ENCODE measurements around the gene SRPRA. TPM values are rescaled to one million over a fixed set of nuclear protein-coding genes. Genes with fewer than 3 reads are reported as not detected.

The SRPRA gene
- total RNA-seq, 3 donors from 2014 or later: 75.2 to 90.6 (median 84.9) TPM

DNA sequence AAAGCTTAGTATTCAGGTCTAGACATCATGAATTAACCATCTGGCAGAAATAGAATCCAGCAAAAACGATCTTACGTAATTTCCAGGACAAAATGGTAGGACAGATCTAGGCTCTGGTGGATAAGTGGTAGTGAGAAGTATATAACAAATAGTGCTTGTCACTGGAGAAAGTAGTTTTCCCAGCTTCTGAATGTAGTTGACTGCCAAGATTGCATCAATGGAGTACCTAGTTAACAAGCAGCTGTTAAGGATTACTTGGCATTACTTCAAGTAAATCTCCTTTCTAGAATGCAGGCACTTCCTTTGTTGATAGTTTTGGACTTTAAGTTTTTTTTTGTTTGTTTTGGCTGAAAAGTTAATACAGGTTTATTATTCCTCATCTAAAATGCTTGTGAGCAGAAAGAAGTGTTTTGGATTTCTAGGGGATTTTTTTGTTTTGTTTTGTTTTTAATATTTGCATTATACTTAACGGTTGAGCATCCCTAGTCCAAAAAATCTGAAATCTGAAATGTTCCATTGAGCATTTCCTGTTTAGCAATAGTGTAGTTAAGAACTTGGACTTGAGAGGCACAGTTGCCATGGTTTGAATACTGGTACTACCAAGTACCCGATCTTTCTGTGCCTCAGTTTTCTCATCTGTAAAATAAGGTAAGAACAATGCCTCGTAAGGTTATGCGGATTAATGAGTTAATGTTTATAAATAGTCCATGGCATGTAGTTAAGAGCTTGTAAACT, 36.8 kb downstream of the SRPRA start:
- intact Hi-C loops (cut with DNase I; ENCODE audit: low total_unique reads): loop anchor here (5.0 kb wide), 1 partner anchor 1460 kb away; no protein-coding TSS in a partner anchor
- no peaks in the 10 kb centered on the region for H3K27me3 ChIP-seq
- no peaks in the 10 kb centered on the region for H3K36me3 ChIP-seq
- H3K4me1 ChIP-seq: no peaks in the 10 kb centered on the region
- H3K4me3 ChIP-seq: no peak overlapping the region
- DNase-seq (ENCODE audit: low spot score in 2 of 2): no peak
- H3K27ac ChIP-seq: no peak overlapping the region
- TF ChIP-seq, protein P1, sequence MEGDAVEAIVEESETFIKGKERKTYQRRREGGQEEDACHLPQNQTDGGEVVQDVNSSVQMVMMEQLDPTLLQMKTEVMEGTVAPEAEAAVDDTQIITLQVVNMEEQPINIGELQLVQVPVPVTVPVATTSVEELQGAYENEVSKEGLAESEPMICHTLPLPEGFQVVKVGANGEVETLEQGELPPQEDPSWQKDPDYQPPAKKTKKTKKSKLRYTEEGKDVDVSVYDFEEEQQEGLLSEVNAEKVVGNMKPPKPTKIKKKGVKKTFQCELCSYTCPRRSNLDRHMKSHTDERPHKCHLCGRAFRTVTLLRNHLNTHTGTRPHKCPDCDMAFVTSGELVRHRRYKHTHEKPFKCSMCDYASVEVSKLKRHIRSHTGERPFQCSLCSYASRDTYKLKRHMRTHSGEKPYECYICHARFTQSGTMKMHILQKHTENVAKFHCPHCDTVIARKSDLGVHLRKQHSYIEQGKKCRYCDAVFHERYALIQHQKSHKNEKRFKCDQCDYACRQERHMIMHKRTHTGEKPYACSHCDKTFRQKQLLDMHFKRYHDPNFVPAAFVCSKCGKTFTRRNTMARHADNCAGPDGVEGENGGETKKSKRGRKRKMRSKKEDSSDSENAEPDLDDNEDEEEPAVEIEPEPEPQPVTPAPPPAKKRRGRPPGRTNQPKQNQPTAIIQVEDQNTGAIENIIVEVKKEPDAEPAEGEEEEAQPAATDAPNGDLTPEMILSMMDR (IDR thresholded peaks at IDR 0.05): no peak
- TF ChIP-seq POLR2AphosphoS5 (IDR thresholded peaks at IDR 0.05): no peak
- no peak for TF ChIP-seq POLR2A (IDR thresholded peaks at IDR 0.05)
- H3K9me3 ChIP-seq: no peaks in the 10 kb centered on the region

DNA sequence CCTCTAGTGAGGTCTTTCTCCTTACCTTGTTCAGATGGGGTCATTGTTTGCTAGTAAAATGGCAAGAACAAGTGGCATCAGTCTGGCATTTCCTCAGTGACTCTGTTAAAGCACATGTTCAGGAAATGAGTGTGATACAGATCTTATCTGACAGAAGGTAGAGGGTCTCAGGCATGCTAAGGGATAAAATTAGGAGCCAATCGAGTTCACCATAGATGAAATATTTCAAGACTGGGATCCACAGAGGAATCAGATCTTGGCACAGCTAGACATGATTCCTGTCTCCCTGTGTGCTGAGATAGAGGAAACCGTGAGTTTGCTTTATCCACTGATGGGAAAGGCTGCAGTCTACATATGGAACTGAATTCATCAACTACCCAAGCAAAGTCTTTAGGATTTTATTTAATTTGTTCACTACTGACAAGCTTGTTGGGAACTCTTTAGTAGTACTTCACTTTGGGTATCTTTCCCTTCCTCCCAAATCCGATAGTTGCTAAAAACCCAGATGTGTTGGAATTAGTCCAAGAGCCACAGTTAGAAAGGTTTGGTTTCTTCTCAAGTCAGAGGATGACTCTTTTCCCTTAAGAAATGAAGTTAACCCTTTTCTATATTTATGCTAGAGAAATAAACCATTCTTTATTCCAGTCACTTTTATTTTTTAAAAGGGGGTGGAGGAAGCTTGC, 38.7 kb downstream of the SRPRA start:
- intact Hi-C loops (cut with DNase I; ENCODE audit: low total_unique reads): loop anchor here (5.0 kb wide), 1 partner anchor 1458 kb away; no protein-coding TSS in a partner anchor
- no peak for DNase-seq (ENCODE audit: low spot score in 2 of 2)
- H3K27me3 ChIP-seq: no peaks in the 10 kb centered on the region
- H3K4me3 ChIP-seq: no peak overlapping the region
- no peaks in the 10 kb centered on the region for H3K4me1 ChIP-seq
- no peak overlapping the region for H3K27ac ChIP-seq
- H3K36me3 ChIP-seq: no peaks in the 10 kb centered on the region
- TF ChIP-seq, protein P1 (IDR thresholded peaks at IDR 0.05): no peak
- TF ChIP-seq POLR2AphosphoS5 (IDR thresholded peaks at IDR 0.05) (no peak), POLR2A (IDR thresholded peaks at IDR 0.05) (no peak)
- H3K9me3 ChIP-seq: no peaks in the 10 kb centered on the region

DNA sequence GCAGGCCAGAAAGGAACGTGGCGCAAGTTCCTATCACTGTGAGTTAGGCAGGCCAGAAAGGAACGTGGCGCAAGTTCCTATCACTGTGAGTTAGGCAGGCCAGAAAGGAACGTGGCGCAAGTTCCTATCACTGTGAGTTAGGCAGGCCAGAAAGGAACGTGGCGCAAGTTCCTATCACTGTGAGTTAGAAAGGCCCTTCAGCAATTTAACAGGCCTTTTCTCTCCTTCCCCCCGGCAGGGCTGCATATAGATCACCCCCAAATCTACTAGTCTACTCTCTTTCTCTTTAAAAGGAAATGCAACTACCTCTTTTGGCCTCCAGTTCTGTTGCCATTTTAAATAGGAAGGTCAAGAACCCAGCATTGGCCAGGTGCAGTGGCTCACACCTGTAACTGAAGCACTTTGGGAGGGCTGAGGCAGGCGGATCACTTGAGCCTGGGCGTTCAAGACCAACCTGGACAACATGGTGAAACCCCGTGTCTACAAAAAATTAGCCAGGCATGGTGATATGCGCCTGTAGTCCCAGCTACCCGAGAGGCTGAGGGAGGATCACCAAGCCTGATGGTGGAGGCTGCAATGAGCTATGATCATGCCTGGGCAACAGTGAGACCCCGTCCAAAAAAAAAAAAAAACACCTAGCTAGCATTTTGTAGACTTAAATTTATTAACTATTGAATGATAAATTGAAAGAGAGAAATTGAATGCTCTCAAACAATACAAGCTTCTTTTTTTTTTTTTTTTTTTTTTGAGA, 42.2 kb downstream of the SRPRA start:
- TF ChIP-seq POLR2A (IDR thresholded peaks at IDR 0.05): no peak
- no peak for TF ChIP-seq POLR2AphosphoS5 (IDR thresholded peaks at IDR 0.05)
- TF ChIP-seq, protein P1 (IDR thresholded peaks at IDR 0.05): no peak
- DNase-seq (ENCODE audit: low spot score in 2 of 2): no peak
- H3K27ac ChIP-seq: no peak overlapping the region
- H3K4me3 ChIP-seq: no peak overlapping the region
- H3K36me3 ChIP-seq: no peaks in the 10 kb centered on the region
- H3K27me3 ChIP-seq: no peaks in the 10 kb centered on the region
- intact Hi-C loops (cut with DNase I; ENCODE audit: low total_unique reads): no loop called here
- no peaks in the 10 kb centered on the region for H3K9me3 ChIP-seq
- no peaks in the 10 kb centered on the region for H3K4me1 ChIP-seq

DNA sequence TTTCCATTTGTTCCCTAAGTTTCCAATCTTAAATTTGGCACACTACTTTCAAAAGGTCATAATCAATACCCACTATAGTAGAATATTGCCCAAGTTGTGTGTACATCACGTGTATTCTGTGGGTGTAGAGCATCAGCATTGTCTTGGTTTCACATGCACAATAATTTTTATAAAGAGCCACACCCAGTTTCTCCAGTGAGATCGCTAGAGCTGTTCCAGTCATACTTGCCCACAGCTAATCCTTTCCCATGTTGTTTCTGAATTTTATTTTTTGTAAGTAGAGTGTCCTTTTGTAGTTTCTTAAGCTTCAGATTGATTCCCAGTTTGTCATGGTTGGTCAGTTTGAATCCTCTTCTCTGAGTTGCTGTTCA, 43.4 kb downstream of the SRPRA start:
- H3K4me1 ChIP-seq: no peaks in the 10 kb centered on the region
- H3K27ac ChIP-seq: no peak overlapping the region
- H3K4me3 ChIP-seq: no peak overlapping the region
- TF ChIP-seq, protein P1 (IDR thresholded peaks at IDR 0.05): no peak
- no peak for TF ChIP-seq POLR2AphosphoS5 (IDR thresholded peaks at IDR 0.05)
- no peak for TF ChIP-seq POLR2A (IDR thresholded peaks at IDR 0.05)
- H3K9me3 ChIP-seq: no peaks in the 10 kb centered on the region
- no peaks in the 10 kb centered on the region for H3K36me3 ChIP-seq
- intact Hi-C loops (cut with DNase I; ENCODE audit: low total_unique reads): no loop called here
- H3K27me3 ChIP-seq: no peaks in the 10 kb centered on the region
- DNase-seq (ENCODE audit: low spot score in 2 of 2): no peak

Data from breast epithelium (tissue), 4 donors.